CD4-positive, CD25-positive, alpha-beta regulatory T cell (primary cell): ENCODE measurements around the gene NOD1. TPM values are rescaled to one million over a fixed set of nuclear protein-coding genes. Genes with fewer than 3 reads are reported as not detected.
"Not testable (repeated sequence)": the region's sequence is repeated elsewhere in the genome, so short reads cannot be mapped to it uniquely, and the experiment has no call there.

ENCODE experiments used
- ATAC-seq, 2 donors: fragments of 150-1000 bp; cut with Tn5 transposase; one replicate each; pipeline ENCODE4 v1.10.0; 2021; ENCODE audit warnings: low read depth in 2 of 2, moderate number of reproducible peaks in 2 of 2, moderate library complexity in 1 of 2
- DNase-seq, 3 donors: peaks; one replicate each; pipeline versions ENCODE4 v3.0.0 to v3.0.0-alpha.2; 2012 to 2022; ENCODE audit warnings: mixed read lengths in 1 of 3
- H3K27ac ChIP-seq: one replicate; pipeline ENCODE4 v1.7.0; 2013; ENCODE audit warnings: mild to moderate bottlenecking, low read length; ENCODE audit not compliant: insufficient read depth, poor library complexity, severe bottlenecking
- H3K27me3 ChIP-seq: one replicate; pipeline ENCODE4 v1.7.0; 2013; ENCODE audit warnings: low read length; ENCODE audit not compliant: control insufficient read depth, insufficient read depth
- H3K36me3 ChIP-seq: one replicate; pipeline ENCODE4 v1.7.0; 2013; ENCODE audit warnings: mild to moderate bottlenecking, low read length, moderate library complexity; ENCODE audit not compliant: control insufficient read depth, insufficient read depth
- H3K4me1 ChIP-seq: 2 replicates; pipeline ENCODE4 v1.7.0; 2013; ENCODE audit warnings: mild to moderate bottlenecking, low read length; ENCODE audit not compliant: insufficient read depth, control insufficient read depth, poor library complexity, severe bottlenecking
- H3K4me3 ChIP-seq: one replicate; pipeline ENCODE4 v1.7.0; 2013; ENCODE audit warnings: low read depth, mild to moderate bottlenecking, low read length, moderate library complexity
- H3K9me3 ChIP-seq, 2 experiments: 1 replicate in 1 of 2; 2 replicates in 1 of 2; pipeline ENCODE4 v1.7.0; 2013; ENCODE audit warnings: low read length in 2 of 2, mild to moderate bottlenecking in 1 of 2, moderate library complexity in 1 of 2; ENCODE audit not compliant: control insufficient read depth in 2 of 2
- H3K27ac Mint-ChIP-seq, 3 donors: one replicate each; pipeline ENCODE4 v1.8.0; 2020 to 2022; ENCODE audit warnings: mild to moderate bottlenecking in 3 of 3, mixed read lengths in 3 of 3, moderate library complexity in 2 of 3
- H3K27me3 Mint-ChIP-seq: one replicate; pipeline ENCODE4 v1.8.0; 2022; ENCODE audit warnings: mild to moderate bottlenecking, mixed read lengths
- H3K36me3 Mint-ChIP-seq: one replicate; pipeline ENCODE4 v1.8.0; 2020; ENCODE audit warnings: mixed read lengths
- H3K4me1 Mint-ChIP-seq, 4 donors: one replicate each; pipeline ENCODE4 v1.8.0; 2020 to 2022; ENCODE audit warnings: mixed read lengths in 4 of 4, mild to moderate bottlenecking in 1 of 4
- H3K4me3 Mint-ChIP-seq, 4 donors: one replicate each; pipeline ENCODE4 v1.8.0; 2020 to 2022; ENCODE audit warnings: mild to moderate bottlenecking in 4 of 4, mixed read lengths in 4 of 4, moderate library complexity in 3 of 4
- H3K9me3 Mint-ChIP-seq, 7 donors: one replicate each; pipeline ENCODE4 v1.8.0; 2020 to 2022; ENCODE audit warnings: mixed read lengths in 7 of 7, mild to moderate bottlenecking in 3 of 7, moderate library complexity in 2 of 7
- polyA plus RNA-seq, 4 donors: library from polyadenylated mRNA; unstranded; fragments of 300-500 nt; fragmentation: Illumina TruSeq; gene quantifications; one replicate each; pipeline ENCODE4 v1.2.3, GENCODE V29; 2021
- total RNA-seq: library from RNA; stranded (reverse); gene quantifications from one replicate; pipeline ENCODE4 v1.2.3, GENCODE V29; 2022

NOD1 gene
- total and polyA plus RNA-seq, 5 donors from 2014 or later, result 4.8 to 24.8 (median 7.0) TPM

GRCh38 chr7:30510124-30511075 lies 31.8 kb upstream of the NOD1 start:
- Mint-ChIP-seq H3K9me3 (peaks cover 0 to 4% (median 0%) of the 10 kb centered on the region in 7 donors), H3K4me3 (peak overlapping the region in 1 of 4 donors; percentile 3), H3K27me3 (no peaks in the 10 kb centered on the region), H3K27ac (no peak overlapping the region), H3K36me3 (no peaks in the 10 kb centered on the region), H3K4me1 (peaks cover 5 to 18% (median 8%) of the 10 kb centered on the region in 4 donors)
- Histone ChIP-seq H3K27ac (no peak overlapping the region), H3K4me1 (peaks cover 2% of the 10 kb centered on the region), H3K9me3 (no peaks in the 10 kb centered on the region), H3K27me3 (no peaks in the 10 kb centered on the region), H3K4me3 (no peak overlapping the region), H3K36me3 (no peaks in the 10 kb centered on the region)
- DNase-seq (peak in 2 of 3 donors; percentile 26 to 57), ATAC-seq (peak; percentile 52 to 55)

GRCh38 chr7:30509171-30509857 lies 30.7 kb upstream of the NOD1 start:
- H3K4me1 ChIP-seq, H3K27ac Mint-ChIP-seq, H3K4me3 ChIP-seq, H3K9me3 ChIP-seq, DNase-seq, H3K9me3 Mint-ChIP-seq, H3K4me3 Mint-ChIP-seq, H3K27ac ChIP-seq, H3K36me3 Mint-ChIP-seq, H3K27me3 Mint-ChIP-seq, H3K27me3 ChIP-seq, H3K36me3 ChIP-seq, ATAC-seq: not testable (repeated sequence)
- peaks cover 7 to 22% (median 10%) of the 10 kb centered on the region in 4 donors for H3K4me1 Mint-ChIP-seq

- not testable (repeated sequence) for H3K4me3 ChIP-seq, H3K36me3 ChIP-seq, H3K27ac Mint-ChIP-seq, H3K27me3 ChIP-seq, H3K36me3 Mint-ChIP-seq, H3K27ac ChIP-seq, ATAC-seq, H3K27me3 Mint-ChIP-seq, H3K9me3 ChIP-seq, DNase-seq, H3K9me3 Mint-ChIP-seq
- H3K4me1 Mint-ChIP-seq, result peaks cover 19 to 30% (median 25%) of the 10 kb centered on the region in 4 donors
- peak overlapping the region in 1 of 4 donors; percentile 60 for H3K4me3 Mint-ChIP-seq
- H3K4me1 ChIP-seq, result peaks cover 23% of the 10 kb centered on the region
Measured at GRCh38 chr7:30507346-30507900, 28.8 kb upstream of the NOD1 start.

- Histone ChIP-seq H3K9me3 (no peaks in the 10 kb centered on the region), H3K4me3 (peak overlapping the region; percentile 94), H3K27me3 (no peaks in the 10 kb centered on the region), H3K4me1 (peaks cover 23% of the 10 kb centered on the region), H3K36me3 (no peaks in the 10 kb centered on the region), H3K27ac (peak overlapping the region; percentile 63)
- no peak for DNase-seq
- ATAC-seq, result peak in 1 of 2 donors; percentile 3
- peaks cover 0 to 4% (median 0%) of the 10 kb centered on the region in 7 donors for H3K9me3 Mint-ChIP-seq
- peak overlapping the region; percentile 91 to 95 (median 92) for H3K4me3 Mint-ChIP-seq
- H3K27ac Mint-ChIP-seq, result peak overlapping the region; percentile 64 to 94 (median 79)
- H3K27me3 Mint-ChIP-seq, result no peaks in the 10 kb centered on the region
- H3K4me1 Mint-ChIP-seq, result peaks cover 28 to 44% (median 38%) of the 10 kb centered on the region in 4 donors
- H3K36me3 Mint-ChIP-seq, result peaks cover 16% of the 10 kb centered on the region
Measured at GRCh38 chr7:30505174-30505697, 26.7 kb upstream of the NOD1 start.

- H3K27ac Mint-ChIP-seq, result peak within 1 kb of the TSS; percentile 64 to 94 (median 79)
Measured at GRCh38 chr7:30504301-30505173, 26.0 kb upstream of the NOD1 start, which contains the start of gene GGCT. Gene GGCT, minus strand, starts transcription at chr7:30504829. Its CDS starts 120 bp downstream, at chr7:30504709.

GRCh38 chr7:30503274-30504212 lies 25.0 kb upstream of the NOD1 start:
- DNase-seq, result no peak
- H3K4me3 Mint-ChIP-seq, result peak overlapping the region; percentile 91 to 95 (median 92)
- H3K27ac Mint-ChIP-seq, result peak overlapping the region; percentile 46 to 94 (median 79)
- no peaks in the 10 kb centered on the region for H3K27me3 Mint-ChIP-seq
- H3K4me1 ChIP-seq, result peaks cover 23% of the 10 kb centered on the region
- no peak overlapping the region for H3K27ac ChIP-seq
- peak overlapping the region; percentile 94 for H3K4me3 ChIP-seq
- H3K36me3 Mint-ChIP-seq, result peaks cover 26% of the 10 kb centered on the region
- H3K27me3 ChIP-seq, result no peaks in the 10 kb centered on the region
- H3K4me1 Mint-ChIP-seq, result peaks cover 29 to 49% (median 41%) of the 10 kb centered on the region in 4 donors
- peaks cover 0 to 4% (median 0%) of the 10 kb centered on the region in 7 donors for H3K9me3 Mint-ChIP-seq
- H3K36me3 ChIP-seq, result no peaks in the 10 kb centered on the region
- H3K9me3 ChIP-seq, result no peaks in the 10 kb centered on the region
- ATAC-seq, result no peak

More at GRCh38 chr7:30504301-30505173, 26.0 kb upstream of the NOD1 start, which contains the start of gene GGCT:
- no peaks in the 10 kb centered on the region for H3K27me3 ChIP-seq
- peaks cover 23% of the 10 kb centered on the region for H3K4me1 ChIP-seq
- ATAC-seq, result peak; percentile 99
- Mint-ChIP-seq H3K9me3 (peaks cover 0 to 4% (median 0%) of the 10 kb centered on the region in 7 donors), H3K27me3 (no peaks in the 10 kb centered on the region), H3K4me3 (peak within 1 kb of the TSS; percentile 91 to 95 (median 92)), H3K4me1 (peaks cover 29 to 49% (median 41%) of the 10 kb centered on the region in 4 donors), H3K36me3 (peaks cover 23% of the 10 kb centered on the region)
- peak; percentile 96 to 99 (median 96) for DNase-seq
- no peaks in the 10 kb centered on the region for H3K36me3 ChIP-seq
- H3K27ac ChIP-seq, result peak within 1 kb of the TSS; percentile 63
- peak within 1 kb of the TSS; percentile 94 for H3K4me3 ChIP-seq
- no peaks in the 10 kb centered on the region for H3K9me3 ChIP-seq
